ENCODE results near the gene MCM5.

DNA sequence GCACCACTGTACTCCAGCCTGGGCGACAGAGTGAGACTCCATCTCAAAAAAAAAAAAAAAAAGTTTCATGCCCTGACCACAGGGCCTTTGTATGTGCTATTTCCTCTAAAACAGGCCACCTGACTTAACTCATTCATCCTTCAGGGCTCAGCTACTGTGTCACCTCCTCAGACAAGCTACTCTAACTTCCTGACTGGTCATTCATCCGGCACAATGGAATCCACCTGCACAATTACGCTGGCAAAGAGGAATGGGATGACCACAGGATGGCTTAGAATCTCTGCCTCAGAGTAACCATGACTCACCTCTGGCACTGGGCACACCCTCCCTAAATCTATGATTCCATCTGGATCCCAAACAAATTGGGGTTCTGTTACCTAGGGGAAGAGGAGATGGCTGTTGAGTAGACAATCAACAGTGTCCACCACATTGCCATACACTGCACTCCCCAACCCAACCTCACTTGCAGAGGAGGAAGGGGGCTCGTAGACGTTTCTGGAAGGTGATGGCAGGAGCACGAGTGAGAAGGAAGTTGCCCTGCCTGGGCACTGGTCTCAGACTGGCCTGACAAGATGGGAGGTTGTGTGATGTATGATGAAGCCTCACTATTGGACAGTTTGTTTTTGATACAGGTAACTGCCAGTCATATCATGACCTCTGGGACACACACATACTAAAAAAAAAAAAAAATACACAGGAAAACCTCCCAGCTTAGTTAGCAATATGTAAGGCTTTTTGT is 41.9 kb upstream of the MCM5 start:
- TF ChIP-seq, protein P1, sequence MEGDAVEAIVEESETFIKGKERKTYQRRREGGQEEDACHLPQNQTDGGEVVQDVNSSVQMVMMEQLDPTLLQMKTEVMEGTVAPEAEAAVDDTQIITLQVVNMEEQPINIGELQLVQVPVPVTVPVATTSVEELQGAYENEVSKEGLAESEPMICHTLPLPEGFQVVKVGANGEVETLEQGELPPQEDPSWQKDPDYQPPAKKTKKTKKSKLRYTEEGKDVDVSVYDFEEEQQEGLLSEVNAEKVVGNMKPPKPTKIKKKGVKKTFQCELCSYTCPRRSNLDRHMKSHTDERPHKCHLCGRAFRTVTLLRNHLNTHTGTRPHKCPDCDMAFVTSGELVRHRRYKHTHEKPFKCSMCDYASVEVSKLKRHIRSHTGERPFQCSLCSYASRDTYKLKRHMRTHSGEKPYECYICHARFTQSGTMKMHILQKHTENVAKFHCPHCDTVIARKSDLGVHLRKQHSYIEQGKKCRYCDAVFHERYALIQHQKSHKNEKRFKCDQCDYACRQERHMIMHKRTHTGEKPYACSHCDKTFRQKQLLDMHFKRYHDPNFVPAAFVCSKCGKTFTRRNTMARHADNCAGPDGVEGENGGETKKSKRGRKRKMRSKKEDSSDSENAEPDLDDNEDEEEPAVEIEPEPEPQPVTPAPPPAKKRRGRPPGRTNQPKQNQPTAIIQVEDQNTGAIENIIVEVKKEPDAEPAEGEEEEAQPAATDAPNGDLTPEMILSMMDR (IDR thresholded peaks at IDR 0.05; ENCODE audit: low read length) = no peak
- TF ChIP-seq EZH2 (IDR thresholded peaks at IDR 0.05; ENCODE audit: borderline replicate concordance, low read length) = no peak
